BLaER1 (cell line): Measurements from ENCODE around the gene KIAA0930.
A peak's percentile ranks its signal among the peaks of the same experiment; 100 is the strongest.

Source experiments
- H3K27ac ChIP-seq: shearing (Covaris generic); formaldehyde crosslinking; 2 replicates; pipeline ENCODE4 v1.8.1; 2022
- H3K27me3 ChIP-seq: shearing (Covaris generic); formaldehyde crosslinking; 2 replicates; pipeline ENCODE4 v1.8.1; 2022
- H3K36me3 ChIP-seq: shearing (Covaris generic); formaldehyde crosslinking; 2 replicates; pipeline ENCODE4 v1.8.1; 2022
- H3K4me1 ChIP-seq: shearing (Covaris generic); formaldehyde crosslinking; 2 replicates; pipeline ENCODE4 v1.8.1; 2022
- H3K4me2 ChIP-seq: shearing (Covaris generic); formaldehyde crosslinking; 2 replicates; pipeline ENCODE4 v1.8.1; 2022
- H3K4me3 ChIP-seq: shearing (Covaris generic); formaldehyde crosslinking; 2 replicates; pipeline ENCODE4 v1.8.1; 2022
- H3K9ac ChIP-seq: shearing (Covaris generic); formaldehyde crosslinking; 2 replicates; pipeline ENCODE4 v1.8.1; 2022
- H3K9me3 ChIP-seq: shearing (Covaris generic); formaldehyde crosslinking; 2 replicates; pipeline ENCODE4 v1.8.1; 2022
- H4K20me1 ChIP-seq: shearing (Covaris generic); formaldehyde crosslinking; 2 replicates; pipeline ENCODE4 v1.8.1; 2022
- Cebpa-rat ChIP-seq: shearing (Covaris generic); IDR thresholded peaks from 2 replicates; pipeline ENCODE4 v1.8.1; 2022

The KIAA0930 gene

DNA sequence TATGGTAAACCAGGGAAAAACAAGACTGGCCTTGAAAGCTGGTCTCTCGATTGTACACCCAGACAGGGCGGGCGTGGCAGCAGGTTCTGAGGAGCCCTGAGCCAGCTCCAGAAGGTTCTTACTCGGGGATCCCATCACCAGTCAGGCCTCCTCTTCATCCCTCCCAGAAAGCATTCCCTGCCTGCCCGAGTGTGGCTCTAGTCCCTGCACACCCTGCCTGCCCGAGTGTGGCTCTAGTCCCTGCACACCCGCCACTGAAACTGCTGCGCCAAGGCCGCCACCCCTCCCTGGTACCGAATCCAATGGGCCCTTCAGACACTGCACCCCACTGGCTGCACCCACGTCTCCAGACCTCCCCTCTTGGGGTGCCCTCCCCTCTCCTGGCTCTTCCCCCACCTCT lies 30.1 kb downstream of the KIAA0930 start:
- H3K9ac ChIP-seq = no peak overlapping the region
- H4K20me1 ChIP-seq = peaks cover 99% of the 10 kb centered on the region
- H3K4me3 ChIP-seq = no peak overlapping the region

DNA sequence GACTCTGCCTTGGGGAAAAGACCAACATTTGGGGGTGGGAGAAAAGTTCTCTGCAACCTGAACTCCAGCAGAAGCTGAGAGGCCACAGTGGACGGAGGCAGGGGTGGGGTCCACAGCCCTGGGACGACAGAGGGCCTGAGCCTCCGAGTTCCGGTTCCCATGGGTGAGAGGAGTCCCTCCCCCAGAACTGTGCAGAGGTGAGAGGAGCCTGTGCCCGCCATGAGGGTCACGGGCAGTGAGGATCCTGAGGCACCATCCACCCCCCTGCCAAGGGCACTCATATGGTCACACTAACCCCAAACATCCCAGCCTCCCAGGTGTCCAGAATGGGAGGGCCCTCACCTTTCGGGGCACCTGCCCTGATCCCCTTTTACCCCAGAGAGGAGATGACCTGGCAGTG lies 30.5 kb downstream of the KIAA0930 start:
- H3K4me3 ChIP-seq = no peak overlapping the region
- peaks cover 97% of the 10 kb centered on the region for H4K20me1 ChIP-seq
- no peak overlapping the region for H3K9ac ChIP-seq
- no peaks in the 10 kb centered on the region for H3K9me3 ChIP-seq
- no peak for TF ChIP-seq Cebpa-rat
- H3K4me2 ChIP-seq = no peak overlapping the region
- 0 out of 2 replicates have a peak overlapping the region, but pooled peaks have one; percentile 4 for H3K27ac ChIP-seq
- peaks cover 73% of the 10 kb centered on the region for H3K36me3 ChIP-seq
- H3K4me1 ChIP-seq = peaks cover 21% of the 10 kb centered on the region
- no peaks in the 10 kb centered on the region for H3K27me3 ChIP-seq

More for the DNA sequence above, 30.1 kb downstream of the KIAA0930 start:
- Histone ChIP-seq H3K4me2 (no peak overlapping the region), H3K27ac (no peak overlapping the region), H3K4me1 (peaks cover 23% of the 10 kb centered on the region), H3K36me3 (peaks cover 69% of the 10 kb centered on the region), H3K9me3 (no peaks in the 10 kb centered on the region), H3K27me3 (no peaks in the 10 kb centered on the region)
- TF ChIP-seq Cebpa-rat = no peak

GRCh38 chr22:45208993-45209838 lies 31.5 kb downstream of the KIAA0930 start:
- H3K4me1 ChIP-seq = peaks cover 14% of the 10 kb centered on the region
- H3K9me3 ChIP-seq = no peaks in the 10 kb centered on the region
- peaks cover 83% of the 10 kb centered on the region for H3K36me3 ChIP-seq
- no peak overlapping the region for H3K4me2 ChIP-seq
- H3K4me3 ChIP-seq = no peak overlapping the region
- no peak overlapping the region for H3K27ac ChIP-seq
- no peaks in the 10 kb centered on the region for H3K27me3 ChIP-seq
- H4K20me1 ChIP-seq = peaks cover 97% of the 10 kb centered on the region
- no peak for TF ChIP-seq Cebpa-rat
- no peak overlapping the region for H3K9ac ChIP-seq

DNA sequence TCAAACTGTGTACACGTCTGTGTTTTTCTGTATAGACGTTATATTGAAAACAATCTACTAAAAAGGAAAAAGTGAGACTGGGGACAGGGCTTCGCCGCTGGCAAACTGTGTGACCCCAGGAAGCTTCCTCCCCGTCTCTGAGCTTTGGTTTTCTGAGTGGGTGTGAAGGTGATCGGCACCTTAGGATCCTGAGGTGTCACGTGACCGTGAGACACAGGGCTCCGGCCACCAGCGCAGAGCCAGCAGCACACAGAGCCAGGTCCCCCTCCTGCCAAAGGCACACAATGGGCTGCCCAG lies 32.0 kb downstream of the KIAA0930 start:
- Histone ChIP-seq H3K4me2 (no peak overlapping the region), H3K36me3 (peaks cover 88% of the 10 kb centered on the region)

DNA sequence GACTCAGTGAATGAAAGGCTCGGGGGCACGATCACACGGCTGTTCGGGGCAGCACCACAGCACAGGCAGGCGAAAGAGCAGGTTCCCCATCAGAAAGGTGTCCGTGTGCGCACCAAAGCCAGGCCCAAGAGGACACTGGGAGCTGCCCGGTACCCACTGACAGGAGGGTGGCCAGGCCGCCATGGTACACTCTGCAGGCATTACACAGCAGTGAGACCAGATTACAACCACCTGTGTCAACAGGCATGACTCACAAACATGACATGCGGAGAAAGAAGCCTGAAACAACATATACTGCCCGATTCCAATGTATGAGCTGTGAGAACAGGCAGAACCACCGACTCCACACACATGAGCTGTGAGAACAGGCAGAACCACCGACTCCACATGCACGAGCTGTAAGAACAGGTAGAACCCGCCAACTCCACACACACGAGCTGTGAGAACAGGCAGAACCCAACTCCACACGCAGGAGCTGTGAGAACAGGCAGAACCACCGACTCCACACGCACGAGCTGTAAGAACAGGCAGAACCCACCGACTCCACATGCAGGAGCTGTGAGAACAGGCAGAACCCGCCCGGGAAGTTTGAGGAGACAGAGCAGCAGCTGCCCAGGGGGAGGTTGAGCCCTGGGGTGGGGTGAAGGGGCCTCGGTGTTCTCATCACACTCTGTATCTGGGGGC lies 32.6 kb downstream of the KIAA0930 start:
- Histone ChIP-seq H4K20me1 (peaks cover 97% of the 10 kb centered on the region), H3K27ac (no peak overlapping the region), H3K4me2 (no peak overlapping the region), H3K9ac (no peak overlapping the region), H3K27me3 (no peaks in the 10 kb centered on the region), H3K9me3 (no peaks in the 10 kb centered on the region), H3K36me3 (peaks cover 93% of the 10 kb centered on the region), H3K4me1 (peaks cover 14% of the 10 kb centered on the region), H3K4me3 (no peak overlapping the region)
- no peak for TF ChIP-seq Cebpa-rat

More for the DNA sequence above, 32.0 kb downstream of the KIAA0930 start:
- no peak for TF ChIP-seq Cebpa-rat
- Histone ChIP-seq H3K27me3 (no peaks in the 10 kb centered on the region), H3K27ac (no peak overlapping the region), H4K20me1 (peaks cover 97% of the 10 kb centered on the region), H3K4me3 (no peak overlapping the region), H3K9me3 (no peaks in the 10 kb centered on the region), H3K9ac (no peak overlapping the region), H3K4me1 (peaks cover 14% of the 10 kb centered on the region)

DNA sequence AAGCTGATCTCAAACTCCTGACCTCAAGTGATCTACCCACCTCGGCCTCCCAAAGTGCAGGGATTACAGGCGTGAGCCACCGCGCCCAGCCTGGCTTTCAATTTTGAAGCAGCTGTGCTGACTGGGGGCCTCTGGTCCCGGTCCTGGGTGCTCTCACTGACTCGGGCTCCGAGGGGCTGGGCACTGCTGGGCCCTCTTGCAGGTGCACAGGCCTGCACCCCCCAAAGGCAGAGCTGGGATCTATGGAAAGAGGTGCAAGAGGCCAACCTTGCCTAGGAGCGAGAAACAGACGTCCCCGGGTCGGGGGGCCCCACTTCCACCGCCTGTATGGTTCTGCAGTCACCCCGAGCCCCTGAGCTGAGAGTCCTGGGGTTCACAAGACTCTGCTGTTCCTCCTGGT lies 33.2 kb downstream of the KIAA0930 start:
- Histone ChIP-seq H3K4me3 (no peak overlapping the region), H3K4me2 (no peak overlapping the region), H3K27ac (no peak overlapping the region), H3K9me3 (no peaks in the 10 kb centered on the region), H3K36me3 (peaks cover 99% of the 10 kb centered on the region), H4K20me1 (peaks cover 97% of the 10 kb centered on the region), H3K9ac (no peak overlapping the region), H3K4me1 (peaks cover 18% of the 10 kb centered on the region), H3K27me3 (no peaks in the 10 kb centered on the region)
- no peak for TF ChIP-seq Cebpa-rat

DNA sequence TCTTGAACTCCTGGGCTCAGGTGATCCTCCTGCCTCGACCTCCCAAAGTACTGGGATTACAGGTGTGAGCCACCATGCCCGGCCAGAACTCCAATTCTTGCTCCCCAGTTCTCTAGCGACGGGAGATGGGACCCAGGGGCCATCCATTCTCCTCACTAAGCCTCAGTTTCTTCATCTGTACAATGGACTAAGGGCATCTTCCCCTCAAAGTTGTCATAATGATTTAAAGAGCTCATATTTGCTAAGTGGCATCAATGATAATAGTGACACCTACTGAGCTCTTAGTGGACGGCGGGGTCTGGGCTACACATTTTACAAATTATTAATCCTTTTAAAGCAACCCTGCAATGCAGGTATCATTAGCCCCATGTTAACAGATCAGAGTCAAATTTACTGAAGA lies 34.5 kb downstream of the KIAA0930 start:
- peaks cover 97% of the 10 kb centered on the region for H4K20me1 ChIP-seq
- H3K4me3 ChIP-seq = no peak overlapping the region
- no peaks in the 10 kb centered on the region for H3K9me3 ChIP-seq
- no peak overlapping the region for H3K27ac ChIP-seq
- peaks cover 31% of the 10 kb centered on the region for H3K4me1 ChIP-seq
- H3K27me3 ChIP-seq = no peaks in the 10 kb centered on the region
- peaks cover 100% of the 10 kb centered on the region for H3K36me3 ChIP-seq
- no peak overlapping the region for H3K9ac ChIP-seq
- no peak overlapping the region for H3K4me2 ChIP-seq
- TF ChIP-seq Cebpa-rat = no peak

DNA sequence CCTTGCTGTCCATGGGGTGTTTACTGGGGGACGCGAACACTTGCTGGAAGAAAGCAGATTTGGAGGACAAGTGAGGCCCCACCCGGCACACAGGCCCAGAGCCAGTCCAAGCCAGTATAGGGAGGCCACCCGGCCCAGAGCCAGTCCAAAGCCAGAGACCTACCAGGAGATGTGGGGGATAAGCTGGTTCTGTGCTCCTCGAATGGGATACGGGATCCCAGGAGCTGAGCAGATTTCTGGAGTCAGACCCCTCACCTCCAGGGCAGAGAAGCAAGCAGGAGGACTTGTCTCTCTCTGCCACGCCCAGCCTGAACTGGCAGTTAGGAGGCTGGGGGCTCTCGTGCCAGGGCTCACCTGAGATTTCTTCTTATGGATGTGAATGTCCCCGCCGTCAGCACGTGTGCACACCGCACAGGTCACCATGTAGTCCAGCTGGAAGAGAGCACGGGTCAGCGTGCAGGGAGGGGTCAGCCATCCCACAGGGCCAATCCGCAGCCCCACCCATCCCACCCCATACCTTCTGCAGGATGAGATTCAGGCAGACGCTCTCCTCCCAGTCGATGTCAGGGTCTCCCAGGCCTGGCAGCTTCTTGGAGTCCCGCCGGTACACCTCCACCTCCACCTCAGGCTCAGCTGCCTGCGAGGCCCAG lies 35.3 kb downstream of the KIAA0930 start:
- H3K4me3 ChIP-seq = no peak overlapping the region
- no peak overlapping the region for H3K27ac ChIP-seq
- no peaks in the 10 kb centered on the region for H3K9me3 ChIP-seq
- no peak for TF ChIP-seq Cebpa-rat
- no peaks in the 10 kb centered on the region for H3K27me3 ChIP-seq
- H3K9ac ChIP-seq = no peak overlapping the region
- peaks cover 97% of the 10 kb centered on the region for H4K20me1 ChIP-seq
- H3K4me2 ChIP-seq = no peak overlapping the region
- peaks cover 100% of the 10 kb centered on the region for H3K36me3 ChIP-seq
- H3K4me1 ChIP-seq = peaks cover 35% of the 10 kb centered on the region

DNA sequence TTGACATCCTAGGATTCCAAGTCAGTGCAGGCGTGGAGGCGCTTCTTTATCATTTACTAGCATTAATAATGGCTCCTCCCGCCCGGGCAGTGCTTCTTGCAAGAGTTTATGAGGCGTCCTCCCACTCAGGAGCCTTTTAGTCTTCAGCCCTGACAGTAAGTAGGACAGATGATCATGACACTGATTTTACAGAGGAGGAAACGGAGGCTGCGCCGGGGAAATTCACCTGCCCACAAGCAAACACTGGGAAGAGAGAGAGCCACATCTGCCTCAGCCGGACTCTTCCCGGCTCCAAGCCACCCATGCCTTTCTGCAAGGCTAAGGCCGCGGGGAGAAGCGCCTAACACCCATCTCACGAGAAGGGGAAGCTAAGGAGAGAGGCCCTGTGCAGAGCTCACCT lies 35.9 kb downstream of the KIAA0930 start:
- H3K4me3 ChIP-seq = no peak overlapping the region
- no peaks in the 10 kb centered on the region for H3K27me3 ChIP-seq
- H3K36me3 ChIP-seq = peaks cover 100% of the 10 kb centered on the region
- no peak for TF ChIP-seq Cebpa-rat
- no peak overlapping the region for H3K27ac ChIP-seq
- peaks cover 97% of the 10 kb centered on the region for H4K20me1 ChIP-seq
- H3K4me2 ChIP-seq = no peak overlapping the region
- no peaks in the 10 kb centered on the region for H3K9me3 ChIP-seq
- H3K4me1 ChIP-seq = peaks cover 35% of the 10 kb centered on the region
- no peak overlapping the region for H3K9ac ChIP-seq

- H3K27ac ChIP-seq = no peak overlapping the region
- no peaks in the 10 kb centered on the region for H3K9me3 ChIP-seq
- peaks cover 100% of the 10 kb centered on the region for H3K36me3 ChIP-seq
- no peak overlapping the region for H3K4me2 ChIP-seq
- H3K4me3 ChIP-seq = no peak overlapping the region
- H3K9ac ChIP-seq = no peak overlapping the region
- TF ChIP-seq Cebpa-rat = no peak
- H3K4me1 ChIP-seq = peaks cover 35% of the 10 kb centered on the region
- H3K27me3 ChIP-seq = no peaks in the 10 kb centered on the region
- peaks cover 97% of the 10 kb centered on the region for H4K20me1 ChIP-seq
Measured at GRCh38 chr22:45204241-45204640, 36.5 kb downstream of the KIAA0930 start.
